OCI-LY7 (cell line): Measurements from ENCODE around the gene PURA.

Experiments used
- CTCF ChIP-seq: fragments of 200-600 bp; sonication (generic); conservative IDR thresholded peaks from 2 replicates; pipeline ENCODE4 v1.5.1; 2014; ENCODE audit warnings: mild to moderate bottlenecking, antibody characterized with exemption, low read length, moderate library complexity, mixed read lengths
- EZH2phosphoT487 ChIP-seq: fragments of 200-600 bp; sonication (generic); IDR thresholded peaks from 2 replicates; pipeline ENCODE4 v1.6.1; 2018; ENCODE audit warnings: low read depth, borderline replicate concordance, mild to moderate bottlenecking, mixed run types, antibody characterized with exemption, low read length, moderate library complexity, mixed read lengths

GRCh38 chr5:140165923-140166270 lies 52.0 kb downstream of the PURA start:
- no peak for TF ChIP-seq CTCF
- no peak for TF ChIP-seq EZH2phosphoT487
